H9 (cell line): ENCODE measurements around the gene PFKP. TPM values are rescaled to one million over a fixed set of nuclear protein-coding genes. Genes with fewer than 3 reads are reported as not detected.

Experiments used
- DNase-seq: peaks from one replicate; pipeline ENCODE4 v3.0.0-alpha.2; 2017
- H2AFZ ChIP-seq: one replicate; pipeline ENCODE4 v1.6.1; 2013; ENCODE audit warnings: mild to moderate bottlenecking, low read length, control low read depth, moderate library complexity
- H2AK5ac ChIP-seq: 2 replicates; pipeline ENCODE4 v1.6.1; 2013; ENCODE audit warnings: low read length, control low read depth, mixed read lengths; ENCODE audit not compliant: insufficient read length
- H2BK120ac ChIP-seq: one replicate; pipeline ENCODE4 v1.6.1; 2013; ENCODE audit warnings: low read depth, mild to moderate bottlenecking, low read length, control low read depth, inconsistent platforms; ENCODE audit not compliant: poor library complexity, severe bottlenecking
- H2BK12ac ChIP-seq: 2 replicates; pipeline ENCODE4 v1.6.1; 2013; ENCODE audit warnings: low read length, control low read depth, mixed read lengths, low read depth; ENCODE audit not compliant: insufficient read length
- H2BK15ac ChIP-seq: 2 replicates; pipeline ENCODE4 v1.6.1; 2013; ENCODE audit warnings: low read depth, low read length, control low read depth
- H2BK20ac ChIP-seq: one replicate; pipeline ENCODE4 v1.6.1; 2013; ENCODE audit warnings: low read depth, mild to moderate bottlenecking, low read length, control low read depth, inconsistent platforms; ENCODE audit not compliant: poor library complexity, severe bottlenecking
- H2BK5ac ChIP-seq: 2 replicates; pipeline ENCODE4 v1.6.1; 2013; ENCODE audit warnings: low read length, control low read depth, mixed read lengths; ENCODE audit not compliant: insufficient read length
- H3K14ac ChIP-seq: 2 replicates; pipeline ENCODE4 v1.6.1; 2013; ENCODE audit warnings: low read length, control low read depth; ENCODE audit not compliant: insufficient read depth
- H3K18ac ChIP-seq: 2 replicates; pipeline ENCODE4 v1.6.1; 2013; ENCODE audit warnings: low read depth, mild to moderate bottlenecking, mixed read lengths, low read length, control low read depth; ENCODE audit not compliant: insufficient read length
- H3K23ac ChIP-seq: 2 replicates; pipeline ENCODE4 v1.6.1; 2013; ENCODE audit warnings: low read length, control low read depth, mixed read lengths, low read depth; ENCODE audit not compliant: insufficient read length
- H3K23me2 ChIP-seq: 2 replicates; pipeline ENCODE4 v1.6.1; 2013; ENCODE audit warnings: low read depth, mild to moderate bottlenecking, mixed read lengths, low read length, control low read depth; ENCODE audit not compliant: insufficient read length, poor library complexity, severe bottlenecking
- H3K27ac ChIP-seq: 2 replicates; pipeline ENCODE4 v1.5.1; 2013; ENCODE audit warnings: low read length, control low read depth, mixed read lengths, low read depth; ENCODE audit not compliant: insufficient read length
- H3K27me3 ChIP-seq: 2 replicates; pipeline ENCODE4 v1.6.1; 2013; ENCODE audit warnings: low read length, control low read depth, inconsistent platforms; ENCODE audit not compliant: insufficient read depth
- H3K4ac ChIP-seq: 2 replicates; pipeline ENCODE4 v1.6.1; 2013; ENCODE audit warnings: low read depth, mild to moderate bottlenecking, control low read depth, inconsistent platforms, low read length, moderate library complexity
- H3K4me1 ChIP-seq: 2 replicates; pipeline ENCODE4 v1.6.1; 2013; ENCODE audit warnings: low read length, control low read depth, inconsistent platforms; ENCODE audit not compliant: insufficient read depth
- H3K4me2 ChIP-seq: 2 replicates; pipeline ENCODE4 v1.6.1; 2013; ENCODE audit warnings: low read length, control low read depth, mixed read lengths; ENCODE audit not compliant: insufficient read length, insufficient read depth
- H3K56ac ChIP-seq: 2 replicates; pipeline ENCODE4 v1.6.1; 2013; ENCODE audit warnings: low read depth, mild to moderate bottlenecking, mixed read lengths, low read length, control low read depth; ENCODE audit not compliant: insufficient read length
- H3K79me1 ChIP-seq: 2 replicates; pipeline ENCODE4 v1.6.1; 2013; ENCODE audit warnings: low read depth, mild to moderate bottlenecking, moderate library complexity, low read length, control low read depth, inconsistent platforms; ENCODE audit not compliant: insufficient read depth, poor library complexity, severe bottlenecking
- H3K79me2 ChIP-seq: 2 replicates; pipeline ENCODE4 v1.6.1; 2013; ENCODE audit warnings: low read length, control low read depth, inconsistent platforms; ENCODE audit not compliant: insufficient read depth
- H3K9ac ChIP-seq: 2 replicates; pipeline ENCODE4 v1.6.1; 2013; ENCODE audit warnings: low read length, control low read depth, mixed read lengths; ENCODE audit not compliant: insufficient read length; ENCODE audit errors: extremely low read depth
- H3K9me3 ChIP-seq: one replicate; pipeline ENCODE4 v1.6.1; 2013; ENCODE audit warnings: low read depth, low read length, inconsistent platforms; ENCODE audit not compliant: control insufficient read depth
- H3T11ph ChIP-seq: one replicate; pipeline ENCODE4 v1.6.1; 2013; ENCODE audit warnings: mild to moderate bottlenecking, low read length, control low read depth, inconsistent platforms
- H4K20me1 ChIP-seq: one replicate; pipeline ENCODE4 v1.6.1; 2013; ENCODE audit not compliant: control insufficient read depth, insufficient read length, insufficient read depth
- H4K5ac ChIP-seq: 2 replicates; pipeline ENCODE4 v1.6.1; 2013; ENCODE audit warnings: low read depth, mild to moderate bottlenecking, mixed read lengths, low read length, control low read depth; ENCODE audit not compliant: insufficient read length
- H4K8ac ChIP-seq: replicated peaks from 2 replicates; pipeline ENCODE4 v1.6.1; 2013; ENCODE audit warnings: low read length, control low read depth, mixed read lengths, low read depth; ENCODE audit not compliant: insufficient read length
- H4K91ac ChIP-seq: 2 replicates; pipeline ENCODE4 v1.6.1; 2013; ENCODE audit warnings: low read depth, mild to moderate bottlenecking, moderate library complexity, mixed read lengths, low read length, control low read depth; ENCODE audit not compliant: insufficient read length
- H3K27ac Mint-ChIP-seq, 3 experiments: 2 replicates in 2 of 3; 3 replicates in 1 of 3; pipeline ENCODE4 v1.8.0; 2020 to 2021; ENCODE audit warnings: mixed read lengths in 3 of 3, mild to moderate bottlenecking in 1 of 3, moderate library complexity in 1 of 3
- H3K27me3 Mint-ChIP-seq: 2 replicates; pipeline ENCODE4 v1.8.0; 2021; ENCODE audit warnings: low read depth, mild to moderate bottlenecking, moderate library complexity, mixed read lengths
- H3K36me3 Mint-ChIP-seq, 3 experiments: 2 replicates in 2 of 3; 3 replicates in 1 of 3; pipeline ENCODE4 v1.8.0; 2020 to 2021; ENCODE audit warnings: low read depth in 3 of 3, mixed read lengths in 3 of 3; ENCODE audit not compliant: insufficient read depth in 1 of 3
- H3K4me1 Mint-ChIP-seq, 2 experiments: 2 replicates each; pipeline ENCODE4 v1.8.0; 2020; ENCODE audit warnings: mixed read lengths in 2 of 2
- H3K4me3 Mint-ChIP-seq, 2 experiments: 2 replicates in 1 of 2; 3 replicates in 1 of 2; pipeline ENCODE4 v1.8.0; 2020 to 2021; ENCODE audit warnings: mild to moderate bottlenecking in 2 of 2, mixed read lengths in 2 of 2, moderate library complexity in 1 of 2
- H3K9me3 Mint-ChIP-seq, 2 experiments: 2 replicates in 1 of 2; 3 replicates in 1 of 2; pipeline ENCODE4 v1.8.0; 2020; ENCODE audit warnings: mild to moderate bottlenecking in 2 of 2, mixed read lengths in 2 of 2, moderate library complexity in 1 of 2
- WGBS: extraction: QIAGEN DNeasy Blood & Tissue Kit; methylation state at CpG from one replicate; pipeline ENCODE4 v1.1.7; 2013; ENCODE audit warnings: missing lambda C conversion rate, low lambda C conversion rate, mixed read lengths; ENCODE audit not compliant: insufficient read length; ENCODE audit errors: extremely low coverage; 5-methylcytosine and 5-hydroxymethylcytosine counted together
- total RNA-seq: library from RNA; stranded (reverse); gene quantifications from 2 replicates; pipeline ENCODE4 v1.2.1, GENCODE V29; 2021
- TF ChIP-seq, protein P1 (sequence below): fragments of 200-600 bp; sonication (generic); conservative IDR thresholded peaks from 3 replicates; pipeline ENCODE4 v1.8.0; 2021; ENCODE audit warnings: antibody characterized with exemption, mild to moderate bottlenecking

Gene PFKP
- total RNA-seq, 1 experiment from 2014 or later = 145 TPM

- no peaks in the 10 kb centered on the region for H3K79me2 ChIP-seq
Observed at GRCh38 chr10:3123571-3124411, 56.4 kb downstream of the PFKP start.

More at GRCh38 chr10:3123571-3124411, 56.4 kb downstream of the PFKP start:
- no peaks in the 10 kb centered on the region for H3K23me2 ChIP-seq
- no peak overlapping the region for H2BK120ac ChIP-seq
- H3K23ac ChIP-seq = no peak overlapping the region
- H3K4me2 ChIP-seq = no peak overlapping the region
- WGBS = no CpG with 5 or more reads among the region's 32 CpGs
- Mint-ChIP-seq H3K27ac (0 out of 7 replicates have a peak overlapping the region, but pooled peaks of 1 of the 3 experiments have one; percentile 87), H3K4me3 (no peak overlapping the region), H3K4me1 (no peaks in the 10 kb centered on the region), H3K36me3 (peaks cover 33 to 79% (median 73%) of the 10 kb centered on the region in 3 experiments; a peak in 6 of 7 replicates), H3K27me3 (no peaks in the 10 kb centered on the region), H3K9me3 (no peaks in the 10 kb centered on the region)
- no peak overlapping the region for H2AFZ ChIP-seq
- H4K91ac ChIP-seq = no peak overlapping the region
- H3K27me3 ChIP-seq = no peaks in the 10 kb centered on the region
- H3K56ac ChIP-seq = no peak overlapping the region
- H3K9me3 ChIP-seq = no peaks in the 10 kb centered on the region
- H3K18ac ChIP-seq = no peak overlapping the region
- no peak overlapping the region for H2BK5ac ChIP-seq
- TF ChIP-seq, protein P1, sequence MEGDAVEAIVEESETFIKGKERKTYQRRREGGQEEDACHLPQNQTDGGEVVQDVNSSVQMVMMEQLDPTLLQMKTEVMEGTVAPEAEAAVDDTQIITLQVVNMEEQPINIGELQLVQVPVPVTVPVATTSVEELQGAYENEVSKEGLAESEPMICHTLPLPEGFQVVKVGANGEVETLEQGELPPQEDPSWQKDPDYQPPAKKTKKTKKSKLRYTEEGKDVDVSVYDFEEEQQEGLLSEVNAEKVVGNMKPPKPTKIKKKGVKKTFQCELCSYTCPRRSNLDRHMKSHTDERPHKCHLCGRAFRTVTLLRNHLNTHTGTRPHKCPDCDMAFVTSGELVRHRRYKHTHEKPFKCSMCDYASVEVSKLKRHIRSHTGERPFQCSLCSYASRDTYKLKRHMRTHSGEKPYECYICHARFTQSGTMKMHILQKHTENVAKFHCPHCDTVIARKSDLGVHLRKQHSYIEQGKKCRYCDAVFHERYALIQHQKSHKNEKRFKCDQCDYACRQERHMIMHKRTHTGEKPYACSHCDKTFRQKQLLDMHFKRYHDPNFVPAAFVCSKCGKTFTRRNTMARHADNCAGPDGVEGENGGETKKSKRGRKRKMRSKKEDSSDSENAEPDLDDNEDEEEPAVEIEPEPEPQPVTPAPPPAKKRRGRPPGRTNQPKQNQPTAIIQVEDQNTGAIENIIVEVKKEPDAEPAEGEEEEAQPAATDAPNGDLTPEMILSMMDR = no peak
- H3T11ph ChIP-seq = no peak overlapping the region
- no peaks in the 10 kb centered on the region for H3K79me1 ChIP-seq
- H2BK20ac ChIP-seq = no peak overlapping the region
- H2BK12ac ChIP-seq = no peak overlapping the region
- no peaks in the 10 kb centered on the region for H3K4me1 ChIP-seq
- H2BK15ac ChIP-seq = no peak overlapping the region
- no peak overlapping the region for H4K5ac ChIP-seq
- no peak overlapping the region for H3K4ac ChIP-seq
- no peak overlapping the region for H3K9ac ChIP-seq
- no peak overlapping the region for H4K8ac ChIP-seq
- DNase-seq = no peak
- no peaks in the 10 kb centered on the region for H4K20me1 ChIP-seq
- H3K27ac ChIP-seq = no peak overlapping the region
- H2AK5ac ChIP-seq = no peak overlapping the region
- H3K14ac ChIP-seq = no peak overlapping the region
